Prostate gland (tissue), 2 donors: Measurements from ENCODE around the gene GPR25.

ENCODE experiments used
- POLR2A ChIP-seq: fragments of 450-650 bp; IDR thresholded peaks from one replicate; pipeline ENCODE4 v1.6.1; 2016; ENCODE audit warnings: antibody characterized with exemption, mild to moderate bottlenecking
- POLR2AphosphoS5 ChIP-seq: sonication (generic); formaldehyde crosslinking; IDR thresholded peaks from one replicate; pipeline ENCODE4 v1.6.1; 2017; ENCODE audit warnings: antibody characterized with exemption
- TF ChIP-seq, protein P1 (sequence below), 4 experiments: fragments of 200-600 bp in 2 of 4; fragments of 450-650 bp in 2 of 4; sonication (generic) in 2 of 4; IDR thresholded peaks; 1 replicate in 3 of 4; 2 replicates in 1 of 4; pipeline ENCODE4 v1.5.1; 2016 to 2019; ENCODE audit warnings: antibody characterized with exemption in 4 of 4, mild to moderate bottlenecking in 2 of 4, moderate library complexity in 2 of 4

DNA sequence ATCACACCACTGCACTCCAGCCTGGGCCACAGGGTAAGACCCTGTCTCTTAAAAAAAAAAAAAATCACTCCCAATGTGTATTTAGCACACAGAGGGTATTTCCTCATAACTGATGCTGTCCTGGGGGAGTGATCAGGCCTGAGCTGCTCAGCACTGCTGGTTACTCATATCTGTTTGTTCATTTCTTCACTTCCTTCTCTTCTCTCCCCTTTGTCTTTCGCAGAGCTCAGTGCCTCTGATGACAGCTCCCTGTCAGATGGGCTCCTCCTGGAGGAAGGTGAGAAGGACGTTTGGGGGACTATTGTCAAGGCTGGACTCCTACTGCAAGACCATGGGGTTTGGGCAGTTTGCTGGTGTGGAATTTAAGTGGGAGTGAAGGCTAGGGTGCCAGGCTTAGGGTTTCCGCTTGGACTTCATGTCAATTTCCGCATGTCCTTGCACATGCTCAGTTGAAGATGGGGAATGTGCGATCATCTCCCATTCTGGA, 34.9 kb downstream of the GPR25 start:
- TF ChIP-seq POLR2AphosphoS5 (no peak), POLR2A (no peak)
- TF ChIP-seq, protein P1, sequence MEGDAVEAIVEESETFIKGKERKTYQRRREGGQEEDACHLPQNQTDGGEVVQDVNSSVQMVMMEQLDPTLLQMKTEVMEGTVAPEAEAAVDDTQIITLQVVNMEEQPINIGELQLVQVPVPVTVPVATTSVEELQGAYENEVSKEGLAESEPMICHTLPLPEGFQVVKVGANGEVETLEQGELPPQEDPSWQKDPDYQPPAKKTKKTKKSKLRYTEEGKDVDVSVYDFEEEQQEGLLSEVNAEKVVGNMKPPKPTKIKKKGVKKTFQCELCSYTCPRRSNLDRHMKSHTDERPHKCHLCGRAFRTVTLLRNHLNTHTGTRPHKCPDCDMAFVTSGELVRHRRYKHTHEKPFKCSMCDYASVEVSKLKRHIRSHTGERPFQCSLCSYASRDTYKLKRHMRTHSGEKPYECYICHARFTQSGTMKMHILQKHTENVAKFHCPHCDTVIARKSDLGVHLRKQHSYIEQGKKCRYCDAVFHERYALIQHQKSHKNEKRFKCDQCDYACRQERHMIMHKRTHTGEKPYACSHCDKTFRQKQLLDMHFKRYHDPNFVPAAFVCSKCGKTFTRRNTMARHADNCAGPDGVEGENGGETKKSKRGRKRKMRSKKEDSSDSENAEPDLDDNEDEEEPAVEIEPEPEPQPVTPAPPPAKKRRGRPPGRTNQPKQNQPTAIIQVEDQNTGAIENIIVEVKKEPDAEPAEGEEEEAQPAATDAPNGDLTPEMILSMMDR (IDR thresholded peaks at IDR 0.05), result no peak
